GM18502 (cell line): Measurements from ENCODE around the gene GTF2F2.
"Not testable (repeated sequence)": the region's sequence is repeated elsewhere in the genome, so short reads cannot be mapped to it uniquely, and the experiment has no call there.

Experiments used
- ATAC-seq: cut with Tn5 transposase; IDR thresholded peaks from one replicate; pipeline ENCODE4 v1.9.1; 2021; ENCODE audit warnings: mild to moderate bottlenecking; ENCODE audit not compliant: unreplicated experiment, poor library complexity

Gene GTF2F2

GRCh38 chr13:45297456-45298205 is 177.3 kb downstream of the GTF2F2 start:
- ATAC-seq = no peak

GRCh38 chr13:45298206-45298505 is 177.8 kb downstream of the GTF2F2 start:
- no peak for ATAC-seq

- not testable (repeated sequence) for ATAC-seq
Observed at GRCh38 chr13:45298550-45298949, 178.2 kb downstream of the GTF2F2 start.

DNA sequence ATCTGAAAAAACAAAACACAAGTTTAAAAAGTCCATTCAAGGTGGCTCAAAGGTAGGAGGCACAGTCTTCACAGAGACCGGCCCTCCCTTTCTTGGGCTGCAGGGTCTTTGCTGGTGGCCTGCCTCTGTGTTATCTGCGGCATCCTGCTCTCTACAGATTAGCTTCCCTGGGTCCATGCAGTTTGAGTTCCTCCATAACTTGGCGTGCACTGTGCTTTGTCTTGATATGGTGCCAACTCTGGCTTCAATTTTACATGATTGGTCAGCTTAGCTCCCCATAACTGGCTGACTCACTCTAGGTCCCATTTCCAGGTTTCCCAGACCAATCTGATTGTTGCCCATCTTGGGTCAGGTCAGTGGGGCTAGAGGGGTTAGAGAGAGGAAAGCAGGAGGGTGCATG is 178.9 kb downstream of the GTF2F2 start:
- ATAC-seq = no peak

DNA sequence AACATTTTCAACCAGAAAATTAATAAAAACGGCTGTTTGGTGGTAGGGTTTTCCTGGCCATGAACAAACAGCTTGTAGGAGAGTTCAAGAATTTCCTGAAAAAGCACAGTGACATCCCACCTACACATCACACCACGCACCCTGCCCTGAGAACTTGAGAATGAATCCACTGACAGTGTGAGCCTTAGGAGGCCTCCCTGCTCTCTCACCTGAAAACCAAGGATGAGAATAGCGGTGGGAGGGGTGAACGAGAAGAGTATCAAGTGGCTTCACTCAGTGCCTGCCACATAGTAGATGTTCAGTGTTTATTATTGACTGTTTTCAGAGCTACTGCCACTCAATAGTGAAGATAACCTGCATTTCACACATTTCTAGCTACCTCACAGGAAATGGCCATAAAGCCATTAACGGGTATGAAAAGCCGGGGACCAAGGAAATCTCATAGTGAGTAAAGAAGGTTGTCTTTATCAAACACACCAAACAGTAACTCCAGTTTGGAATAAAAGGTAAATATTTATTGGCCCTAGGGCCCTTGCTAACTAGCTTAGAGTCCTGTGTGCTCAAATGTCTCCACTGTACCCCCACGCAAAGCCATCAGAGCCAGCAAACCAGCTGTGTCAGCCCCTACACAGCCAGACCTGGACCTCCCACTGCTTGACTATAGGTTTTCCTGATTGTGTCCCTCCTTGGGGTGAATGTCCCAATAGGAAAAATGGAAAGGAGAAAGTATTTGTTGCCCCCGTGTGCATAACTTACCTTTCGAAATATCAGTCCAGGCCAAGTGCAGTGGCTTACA is 180.1 kb downstream of the GTF2F2 start:
- no peak for ATAC-seq

- no peak for ATAC-seq
Observed at GRCh38 chr13:45301263-45301662, 181.0 kb downstream of the GTF2F2 start.

GRCh38 chr13:45302507-45302906 is 182.2 kb downstream of the GTF2F2 start:
- no peak for ATAC-seq

- ATAC-seq = no peak
Observed at GRCh38 chr13:45303026-45303425, 182.7 kb downstream of the GTF2F2 start.

- no peak for ATAC-seq
Observed at GRCh38 chr13:45303866-45304265, 183.6 kb downstream of the GTF2F2 start.

- no peak for ATAC-seq
Observed at GRCh38 chr13:45305079-45305478, 184.8 kb downstream of the GTF2F2 start.

- no peak for ATAC-seq
Observed at GRCh38 chr13:45306966-45307365, 186.7 kb downstream of the GTF2F2 start.

DNA sequence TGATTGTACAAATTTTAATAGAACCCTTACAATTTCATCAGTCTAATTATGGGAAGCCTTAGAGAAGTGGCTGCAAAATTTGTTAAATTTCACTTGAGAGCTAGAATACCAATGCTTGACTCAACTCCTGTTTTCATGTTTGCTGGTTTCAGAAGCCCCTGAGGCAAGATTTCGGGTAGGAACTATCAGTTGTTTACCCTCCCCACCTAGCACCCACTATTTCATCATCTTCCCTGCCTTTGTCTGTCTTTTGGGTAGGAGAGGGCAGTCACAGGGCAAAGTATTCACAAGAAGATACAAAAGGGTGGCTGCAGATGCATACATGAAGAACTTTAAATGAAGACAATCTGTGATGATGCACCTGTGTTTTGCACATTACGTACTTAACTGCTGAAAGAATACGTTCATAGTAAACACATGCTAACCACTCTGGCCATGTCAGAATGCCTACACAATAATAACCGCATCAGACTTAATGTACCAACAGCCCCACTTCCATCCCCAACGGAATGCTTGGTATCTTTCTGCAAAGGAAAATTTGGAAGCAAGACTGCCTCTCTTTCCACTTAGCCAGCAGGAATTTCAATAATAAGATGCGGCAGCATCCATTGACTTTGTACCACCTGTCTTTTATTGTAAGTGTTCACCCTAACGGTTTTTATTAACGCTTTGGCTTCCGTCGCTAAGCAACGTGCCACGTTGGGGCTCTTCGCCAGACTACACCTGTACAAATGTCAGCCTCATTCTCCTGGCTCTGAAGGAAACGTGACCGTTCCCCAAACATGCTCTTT is 190.2 kb downstream of the GTF2F2 start:
- no peak for ATAC-seq

DNA sequence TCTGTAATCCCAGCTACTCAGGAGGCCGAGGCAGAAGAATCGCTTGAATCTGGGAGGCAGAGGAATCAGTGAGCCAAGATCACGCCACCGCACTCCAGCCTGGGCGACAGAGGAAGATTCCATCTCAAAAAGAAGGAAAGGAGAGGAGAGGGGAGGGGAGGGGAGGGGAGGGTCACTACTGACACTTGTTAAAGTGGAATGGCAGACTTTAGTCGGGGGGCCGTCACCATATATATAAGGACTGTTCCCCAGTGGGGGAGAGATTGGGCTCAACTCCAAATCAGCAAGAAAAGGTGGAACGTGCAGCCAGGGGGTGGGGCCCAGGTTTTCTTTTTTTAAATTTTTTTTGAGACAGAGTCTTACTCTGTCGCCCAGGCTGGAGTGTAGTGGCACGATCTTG is 194.5 kb downstream of the GTF2F2 start:
- no peak for ATAC-seq

DNA sequence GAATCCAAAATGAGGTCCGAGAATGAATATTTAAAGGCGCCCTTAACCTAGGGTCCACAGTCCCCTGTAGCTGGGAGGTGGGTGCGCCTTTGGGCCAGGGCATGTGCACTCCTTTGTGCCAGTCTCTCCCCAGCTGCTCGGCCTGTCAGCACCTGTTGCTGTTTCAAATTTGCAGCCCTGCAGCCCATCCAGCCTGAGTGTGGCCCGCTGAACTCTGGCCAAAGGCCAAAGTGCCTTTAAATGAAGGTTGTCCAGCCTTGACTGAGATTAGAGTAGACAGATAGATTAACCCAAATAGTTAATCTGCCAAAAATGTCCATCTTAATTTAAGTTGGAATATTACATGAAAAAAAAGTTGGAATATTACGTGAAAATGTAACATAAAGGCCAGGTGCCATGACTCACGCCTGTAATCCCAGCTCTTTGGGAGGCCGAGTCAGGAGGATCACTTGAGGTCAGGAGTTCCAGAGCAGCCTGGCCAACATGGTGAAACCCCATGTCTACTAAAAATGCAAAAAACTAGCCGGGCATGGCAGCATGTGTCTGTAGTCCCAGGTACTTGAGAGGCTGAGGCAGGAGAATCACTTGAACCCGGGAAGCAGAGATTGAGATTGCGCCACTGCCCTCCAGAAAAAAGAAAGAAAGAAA is 195.3 kb downstream of the GTF2F2 start:
- ATAC-seq = no peak

DNA sequence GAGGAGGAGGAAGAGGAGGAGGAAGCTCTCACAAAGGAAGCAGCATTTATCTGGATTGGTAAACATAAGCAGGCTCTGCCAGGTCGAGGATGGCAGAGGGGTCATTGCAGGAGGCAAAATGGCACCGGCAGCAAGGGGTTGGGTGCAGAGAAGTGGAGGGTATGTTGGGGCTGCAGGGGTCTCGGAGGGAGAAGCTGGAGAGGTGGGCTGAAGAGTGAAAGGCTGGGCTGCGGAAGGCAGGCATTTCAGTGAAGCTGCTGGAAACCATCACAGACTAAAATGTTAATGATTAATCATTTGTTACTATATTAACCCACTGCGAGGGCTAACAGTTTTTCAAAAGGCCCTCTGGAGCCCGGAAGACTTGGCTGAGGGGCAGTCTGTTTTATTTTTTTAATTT is 196.0 kb downstream of the GTF2F2 start:
- no peak for ATAC-seq

DNA sequence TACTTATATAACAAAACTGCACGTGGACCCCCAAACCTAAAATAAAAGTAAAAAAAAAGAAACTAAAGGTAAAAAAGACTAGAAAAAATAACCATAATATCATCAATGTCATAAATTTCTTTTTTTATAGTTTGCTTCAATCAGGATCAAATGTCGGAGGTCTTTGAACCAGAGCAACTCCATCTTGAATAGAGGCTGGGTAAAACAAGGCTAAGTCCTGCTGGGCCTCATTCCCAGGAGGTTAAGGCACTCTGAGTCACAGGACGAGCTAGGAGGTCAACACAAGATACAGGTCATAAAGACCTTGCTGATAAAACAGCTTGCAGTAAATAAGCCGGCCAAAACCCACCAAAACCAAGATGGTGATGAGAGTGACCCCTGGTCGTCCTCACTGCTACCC is 196.7 kb downstream of the GTF2F2 start:
- no peak for ATAC-seq

GRCh38 chr13:45320876-45321629 is 200.7 kb downstream of the GTF2F2 start:
- ATAC-seq = no peak

DNA sequence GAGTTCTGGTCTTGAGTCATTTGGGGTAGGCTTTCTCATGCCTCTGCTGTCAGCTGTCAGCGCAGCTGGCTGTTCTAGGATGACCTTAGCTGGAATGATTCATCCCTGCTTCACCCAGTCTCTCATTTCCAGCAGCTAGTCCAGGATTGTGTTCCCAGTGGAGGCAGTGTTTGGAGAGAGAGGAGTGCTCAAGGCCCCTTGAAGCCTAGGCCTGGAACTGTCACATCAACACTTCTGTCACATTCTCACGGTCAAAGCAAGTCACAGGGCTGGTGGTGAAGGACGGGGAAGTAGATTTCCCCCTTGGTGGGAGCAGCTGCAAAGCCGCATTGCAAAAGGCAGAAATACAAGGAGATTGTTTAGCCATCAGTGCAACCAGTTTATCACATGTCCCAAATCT is 205.5 kb downstream of the GTF2F2 start:
- ATAC-seq = no peak

DNA sequence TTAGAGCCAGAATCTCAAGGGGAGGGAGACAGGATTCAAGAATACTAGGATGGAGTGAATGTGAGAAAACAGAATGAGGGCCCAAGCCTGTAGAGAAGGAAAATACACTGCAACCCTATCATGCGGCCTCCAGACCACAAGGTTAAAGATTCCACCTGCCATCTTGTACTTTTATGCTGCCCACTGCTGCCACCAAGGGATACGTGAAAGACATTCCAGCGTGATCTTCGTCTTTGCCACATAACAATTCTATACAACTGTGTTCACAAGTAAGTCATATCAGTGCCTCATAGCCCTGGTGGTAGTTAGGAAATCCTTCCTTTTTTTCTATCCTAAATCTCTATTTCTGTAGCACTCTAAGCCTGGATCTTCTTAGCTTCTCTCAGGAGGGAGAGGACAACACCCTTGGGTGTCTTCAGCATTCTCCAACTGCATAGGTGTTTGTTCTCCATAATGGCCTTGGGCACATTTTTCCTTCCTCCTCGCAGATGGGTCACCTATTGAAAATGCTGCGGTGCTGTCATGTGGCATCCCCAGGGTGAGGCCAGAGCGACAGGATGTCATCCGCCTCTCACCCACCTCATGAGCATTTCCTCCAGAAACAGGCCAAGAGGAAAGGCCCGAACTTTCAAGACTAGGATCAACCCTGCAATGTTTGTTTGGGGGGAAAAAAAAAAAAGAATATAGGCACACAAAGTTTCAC is 207.1 kb downstream of the GTF2F2 start:
- no peak for ATAC-seq
